OCI-LY7 (cell line): ENCODE measurements around the gene LHPP. TPM values are rescaled to one million over a fixed set of nuclear protein-coding genes. Genes with fewer than 3 reads are reported as not detected.

Experiments
- BruUV-seq: library from RNA; stranded (reverse); fragments of 400-500 nt; replicated peaks from 2 replicates; lab custom pipeline; 2021; lab: Mats Ljungman, UMichigan
- CTCF ChIA-PET: fragments of 300-600 bp; sonication (Branson Sonifier 250); formaldehyde crosslinking; loops from one replicate; lab custom pipeline; 2022; ENCODE audit warnings: antibody characterized with exemption; ENCODE audit not compliant: unreplicated experiment; lab: Charles Lee
- POLR2A ChIA-PET: fragments of 300-600 bp; sonication (Branson Sonifier 250); formaldehyde crosslinking; loops from one replicate; lab custom pipeline; 2022; ENCODE audit warnings: antibody characterized with exemption; lab: Charles Lee
- DNase-seq: peaks from one replicate; pipeline ENCODE4 v3.0.0-alpha.2; 2015; ENCODE audit warnings: low spot score
- H2AFZ ChIP-seq: fragments of 200-600 bp; sonication (generic), shearing (Covaris generic); 2 replicates; pipeline ENCODE4 v1.6.1; 2014; ENCODE audit warnings: mild to moderate bottlenecking, antibody characterized with exemption, low read length, moderate library complexity
- H3K27ac ChIP-seq: fragments of 200-600 bp; sonication (generic); 2 replicates; pipeline ENCODE4 v1.5.1; 2014; ENCODE audit warnings: mixed run types, low read depth, mild to moderate bottlenecking, moderate library complexity, low read length, inconsistent platforms; ENCODE audit not compliant: poor library complexity, severe bottlenecking
- H3K36me3 ChIP-seq: fragments of 200-600 bp; sonication (generic); 2 replicates; pipeline ENCODE4 v1.6.1; 2014; ENCODE audit warnings: mild to moderate bottlenecking, antibody characterized with exemption, low read length, moderate library complexity, mixed read lengths; ENCODE audit not compliant: insufficient read depth
- H3K4me1 ChIP-seq: fragments of 200-600 bp; sonication (generic); 2 replicates; pipeline ENCODE4 v1.5.1; 2014; ENCODE audit warnings: mild to moderate bottlenecking, low read length; ENCODE audit not compliant: insufficient read depth, poor library complexity, severe bottlenecking
- H3K4me2 ChIP-seq: fragments of 200-600 bp; sonication (generic); 2 replicates; pipeline ENCODE4 v1.6.1; 2014; ENCODE audit warnings: mild to moderate bottlenecking, low read length
- H3K4me3 ChIP-seq: fragments of 200-600 bp; sonication (generic); 2 replicates; pipeline ENCODE4 v1.5.1; 2014; ENCODE audit warnings: mild to moderate bottlenecking, low read depth, low read length; ENCODE audit not compliant: poor library complexity, severe bottlenecking
- H3K79me2 ChIP-seq: fragments of 200-600 bp; sonication (generic); 2 replicates; pipeline ENCODE4 v1.6.1; 2016; ENCODE audit warnings: low read depth, mild to moderate bottlenecking, low read length, moderate library complexity, mixed read lengths; ENCODE audit not compliant: insufficient read depth
- H3K9me2 ChIP-seq: fragments of 200-600 bp; sonication (generic); 2 replicates; pipeline ENCODE4 v1.6.1; 2016; ENCODE audit warnings: mild to moderate bottlenecking, low read length, mixed read lengths; ENCODE audit not compliant: insufficient read depth
- H3K9me3 ChIP-seq: fragments of 200-600 bp; sonication (generic); 2 replicates; pipeline ENCODE4 v1.6.1; 2014; ENCODE audit warnings: mild to moderate bottlenecking, mixed run types, low read length, mixed read lengths
- H4K20me1 ChIP-seq: fragments of 200-600 bp; sonication (generic); 2 replicates; pipeline ENCODE4 v1.6.1; 2014; ENCODE audit warnings: mild to moderate bottlenecking, antibody characterized with exemption, low read length, moderate library complexity, mixed read lengths; ENCODE audit not compliant: insufficient read depth
- EZH2phosphoT487 ChIP-seq: fragments of 200-600 bp; sonication (generic); IDR thresholded peaks from 2 replicates; pipeline ENCODE4 v1.6.1; 2018; ENCODE audit warnings: low read depth, borderline replicate concordance, mild to moderate bottlenecking, mixed run types, antibody characterized with exemption, low read length, moderate library complexity, mixed read lengths
- intact Hi-C: fragments of 100-400 bp; cut with micrococcal nuclease; formaldehyde crosslinking; loops from one replicate; pipeline ENCODE4 v1.10.0; 2022; ENCODE audit not compliant: unreplicated experiment
- total RNA-seq, 2 experiments: library from RNA; depleted of rRNA in 1 of 2; stranded (reverse); fragments of >200 nt in 1 of 2; shearing (Covaris generic) in 1 of 2; gene quantifications; 2 replicates each; pipeline ENCODE4 v1.2.3, GENCODE V29; 2014 to 2022
- TF ChIP-seq, protein P1 (sequence below): fragments of 200-600 bp; sonication (generic); conservative IDR thresholded peaks from 2 replicates; pipeline ENCODE4 v1.5.1; 2014; ENCODE audit warnings: mild to moderate bottlenecking, antibody characterized with exemption, low read length, moderate library complexity, mixed read lengths

Gene LHPP
- total RNA-seq, 2 experiments from 2014 or later, result 30.3 to 65.2 TPM

DNA sequence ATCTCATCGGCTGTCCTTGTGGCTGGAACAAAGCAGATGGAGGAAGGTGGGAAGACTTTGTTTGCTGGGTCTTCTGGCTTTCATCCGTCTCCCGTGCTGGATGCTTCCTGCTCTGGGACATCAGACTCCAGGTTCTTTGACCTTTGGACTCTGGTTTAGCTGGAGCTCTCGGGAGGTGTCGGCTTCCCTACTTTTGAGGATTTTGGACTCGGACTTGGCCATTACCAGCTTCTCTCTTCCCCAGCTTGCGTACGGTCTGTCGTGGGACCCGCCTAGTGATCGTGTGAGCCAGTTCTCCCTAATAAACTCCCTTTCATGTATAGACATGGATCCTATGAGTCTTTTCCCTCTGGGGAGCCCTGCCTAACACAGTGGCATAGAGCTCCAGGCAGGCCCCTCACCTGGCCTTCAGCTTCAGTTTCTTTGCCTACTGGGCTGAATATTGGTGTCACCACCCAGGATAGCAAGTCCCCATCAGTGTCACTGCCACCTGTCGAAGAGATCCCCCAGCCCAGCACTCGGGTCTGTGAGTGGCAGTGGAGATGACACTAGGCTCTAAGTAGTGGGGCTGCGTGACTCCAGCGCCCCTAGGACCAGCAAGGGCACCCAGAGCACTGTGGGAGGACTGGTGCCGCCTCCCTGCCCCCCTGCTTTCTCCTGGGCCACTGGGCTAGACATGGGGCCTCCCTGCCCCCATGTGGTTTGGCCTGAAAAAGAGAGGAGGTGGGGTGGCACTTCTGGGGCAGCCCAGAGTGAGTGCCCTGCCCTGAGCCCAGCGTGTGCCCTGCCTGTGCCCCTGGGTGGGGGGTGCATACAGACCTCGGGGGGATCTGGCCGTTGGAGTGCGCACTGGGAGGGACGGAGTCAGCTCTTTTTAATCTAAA lies 135.6 kb downstream of the LHPP start:
- intact Hi-C loops, result no loop called here
- H3K36me3 ChIP-seq, result no peaks in the 10 kb centered on the region
- no peak for DNase-seq
- no TSS peak for BruUV-seq
- no peaks in the 10 kb centered on the region for H4K20me1 ChIP-seq
- CTCF ChIA-PET, result no interaction called here
- H3K27ac ChIP-seq, result no peak overlapping the region
- H3K9me2 ChIP-seq, result no peaks in the 10 kb centered on the region
- no peak overlapping the region for H2AFZ ChIP-seq
- H3K4me2 ChIP-seq, result peak overlapping the region; percentile 7; the same call in 1 of the 2 replicates
- TF ChIP-seq, protein P1, sequence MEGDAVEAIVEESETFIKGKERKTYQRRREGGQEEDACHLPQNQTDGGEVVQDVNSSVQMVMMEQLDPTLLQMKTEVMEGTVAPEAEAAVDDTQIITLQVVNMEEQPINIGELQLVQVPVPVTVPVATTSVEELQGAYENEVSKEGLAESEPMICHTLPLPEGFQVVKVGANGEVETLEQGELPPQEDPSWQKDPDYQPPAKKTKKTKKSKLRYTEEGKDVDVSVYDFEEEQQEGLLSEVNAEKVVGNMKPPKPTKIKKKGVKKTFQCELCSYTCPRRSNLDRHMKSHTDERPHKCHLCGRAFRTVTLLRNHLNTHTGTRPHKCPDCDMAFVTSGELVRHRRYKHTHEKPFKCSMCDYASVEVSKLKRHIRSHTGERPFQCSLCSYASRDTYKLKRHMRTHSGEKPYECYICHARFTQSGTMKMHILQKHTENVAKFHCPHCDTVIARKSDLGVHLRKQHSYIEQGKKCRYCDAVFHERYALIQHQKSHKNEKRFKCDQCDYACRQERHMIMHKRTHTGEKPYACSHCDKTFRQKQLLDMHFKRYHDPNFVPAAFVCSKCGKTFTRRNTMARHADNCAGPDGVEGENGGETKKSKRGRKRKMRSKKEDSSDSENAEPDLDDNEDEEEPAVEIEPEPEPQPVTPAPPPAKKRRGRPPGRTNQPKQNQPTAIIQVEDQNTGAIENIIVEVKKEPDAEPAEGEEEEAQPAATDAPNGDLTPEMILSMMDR, result no peak
- TF ChIP-seq EZH2phosphoT487, result no peak
- no peak overlapping the region for H3K4me3 ChIP-seq
- no peaks in the 10 kb centered on the region for H3K9me3 ChIP-seq
- H3K79me2 ChIP-seq, result no peaks in the 10 kb centered on the region
- POLR2A ChIA-PET, result interaction anchor here (1.4 kb wide), 1 partner anchor 52 kb away, joined by 5 read pairs; no protein-coding TSS in a partner anchor
- peaks cover 46% of the 10 kb centered on the region for H3K4me1 ChIP-seq

DNA sequence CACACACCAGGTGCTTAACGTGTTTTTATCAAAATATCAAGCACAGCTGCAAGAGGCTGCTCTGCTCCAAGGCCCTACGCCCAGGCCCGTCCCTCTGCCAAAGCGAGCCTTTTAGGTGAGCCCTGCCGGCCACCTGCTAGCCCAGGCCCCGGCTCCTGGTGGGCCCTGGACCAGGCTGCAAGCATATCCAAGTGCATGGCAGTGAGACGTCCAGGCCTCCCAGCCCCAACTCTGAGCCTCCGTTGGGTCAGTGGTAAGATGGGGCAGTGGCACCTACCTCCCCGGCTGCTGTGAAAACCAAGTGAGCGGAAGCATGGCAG lies 136.2 kb downstream of the LHPP start:
- ChIA-PET POLR2A (interaction anchor here (1.4 kb wide), 1 partner anchor 52 kb away, joined by 5 read pairs; no protein-coding TSS in a partner anchor), CTCF (no interaction called here)
- H3K4me1 ChIP-seq, result peaks cover 52% of the 10 kb centered on the region
- no peaks in the 10 kb centered on the region for H3K9me3 ChIP-seq
- H3K36me3 ChIP-seq, result no peaks in the 10 kb centered on the region
- no peaks in the 10 kb centered on the region for H4K20me1 ChIP-seq
- H2AFZ ChIP-seq, result no peak overlapping the region
- H3K9me2 ChIP-seq, result no peaks in the 10 kb centered on the region
- intact Hi-C loops, result no loop called here
- H3K27ac ChIP-seq, result no peak overlapping the region
- H3K79me2 ChIP-seq, result no peaks in the 10 kb centered on the region
- H3K4me2 ChIP-seq, result peak overlapping the region; percentile 7; the same call in 1 of the 2 replicates
- peak; percentile 38 for DNase-seq
- BruUV-seq, result no TSS peak
- TF ChIP-seq EZH2phosphoT487, result no peak
- TF ChIP-seq, protein P1, result no peak
- no peak overlapping the region for H3K4me3 ChIP-seq

DNA sequence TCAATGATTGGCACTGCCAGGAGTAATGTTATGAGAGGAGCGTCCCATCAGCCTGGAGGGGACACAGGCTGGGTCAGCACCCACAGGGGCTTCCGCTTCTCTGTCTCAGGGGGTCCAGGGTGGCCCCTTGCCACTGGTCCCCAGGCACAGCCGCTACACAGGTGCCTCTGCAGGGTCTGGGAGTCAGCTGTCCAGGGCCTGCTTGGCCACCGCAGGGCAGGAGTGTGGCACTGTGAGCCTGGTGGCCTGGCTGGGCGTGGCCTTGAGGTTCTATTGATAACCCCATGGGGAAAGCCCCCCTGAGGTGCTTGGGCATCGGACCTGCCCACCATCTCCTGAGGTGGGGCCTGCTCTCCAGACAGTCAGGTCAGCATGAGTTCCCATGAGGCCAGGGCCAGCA lies 136.6 kb downstream of the LHPP start:
- no peak for DNase-seq
- Histone ChIP-seq H3K4me2 (peak overlapping the region; percentile 7; the same call in 1 of the 2 replicates), H3K79me2 (no peaks in the 10 kb centered on the region), H3K9me3 (no peaks in the 10 kb centered on the region), H4K20me1 (no peaks in the 10 kb centered on the region), H3K9me2 (no peaks in the 10 kb centered on the region), H3K27ac (no peak overlapping the region), H3K36me3 (no peaks in the 10 kb centered on the region), H2AFZ (no peak overlapping the region), H3K4me3 (no peak overlapping the region), H3K4me1 (peaks cover 56% of the 10 kb centered on the region)
- TF ChIP-seq, protein P1, result no peak
- no peak for TF ChIP-seq EZH2phosphoT487
- no TSS peak for BruUV-seq
- intact Hi-C loops, result no loop called here
- ChIA-PET POLR2A (no interaction called here), CTCF (no interaction called here)
